T-helper 1 cell treated with Interleukin-12 subunit alpha and Interleukin-12 subunit beta and Interleukin-4 antibody, amounts not matched to agents 30 ng/mL and 1 ng/mL, for 36 hours (primary cell): ENCODE results near the gene NDST1. TPM values are rescaled to one million over a fixed set of nuclear protein-coding genes. Genes with fewer than 3 reads are reported as not detected.

ENCODE experiments used
- intact Hi-C: fragments of 100-400 bp; cut with micrococcal nuclease; formaldehyde crosslinking; loops from one replicate; pipeline ENCODE4 v1.15.1; 2024
- total RNA-seq: library from RNA; stranded (reverse); gene quantifications from 2 replicates; pipeline ENCODE4 v1.2.3, GENCODE V29; 2022

Gene NDST1
- total RNA-seq, 1 donor from 2014 or later = 0.49 TPM

GRCh38 chr5:150541397-150541675 lies 33.4 kb downstream of the NDST1 start:
- intact Hi-C loops = no loop called here

- intact Hi-C loops = no loop called here
These were observed 34.0 kb downstream of the NDST1 start for GRCh38 chr5:150541895-150542294.

DNA sequence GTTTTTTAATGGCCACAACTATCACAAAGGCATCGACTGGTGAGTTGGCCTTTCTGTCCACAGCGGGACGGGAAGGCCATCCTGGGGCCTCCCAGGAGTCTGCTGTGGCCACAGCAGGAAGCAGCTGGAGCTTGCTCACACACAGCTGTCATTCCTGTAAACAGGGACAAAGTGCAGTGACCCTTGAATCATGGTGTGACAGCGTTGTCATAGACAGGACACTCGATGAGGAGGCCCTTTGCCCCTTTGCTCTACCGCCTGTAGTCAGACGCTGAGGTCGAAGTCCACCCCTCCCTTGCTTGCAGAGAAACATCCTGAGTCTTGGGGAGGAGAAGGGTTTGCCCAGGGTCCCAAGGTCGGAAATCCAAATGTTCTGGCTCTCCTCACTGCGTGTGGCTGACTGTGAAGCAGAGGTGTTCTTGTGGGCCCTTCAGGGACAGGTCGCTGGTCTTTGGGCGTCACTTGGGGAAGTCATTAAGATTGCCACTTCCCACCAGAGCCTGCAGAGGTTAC lies 35.1 kb downstream of the NDST1 start:
- intact Hi-C loops = no loop called here

DNA sequence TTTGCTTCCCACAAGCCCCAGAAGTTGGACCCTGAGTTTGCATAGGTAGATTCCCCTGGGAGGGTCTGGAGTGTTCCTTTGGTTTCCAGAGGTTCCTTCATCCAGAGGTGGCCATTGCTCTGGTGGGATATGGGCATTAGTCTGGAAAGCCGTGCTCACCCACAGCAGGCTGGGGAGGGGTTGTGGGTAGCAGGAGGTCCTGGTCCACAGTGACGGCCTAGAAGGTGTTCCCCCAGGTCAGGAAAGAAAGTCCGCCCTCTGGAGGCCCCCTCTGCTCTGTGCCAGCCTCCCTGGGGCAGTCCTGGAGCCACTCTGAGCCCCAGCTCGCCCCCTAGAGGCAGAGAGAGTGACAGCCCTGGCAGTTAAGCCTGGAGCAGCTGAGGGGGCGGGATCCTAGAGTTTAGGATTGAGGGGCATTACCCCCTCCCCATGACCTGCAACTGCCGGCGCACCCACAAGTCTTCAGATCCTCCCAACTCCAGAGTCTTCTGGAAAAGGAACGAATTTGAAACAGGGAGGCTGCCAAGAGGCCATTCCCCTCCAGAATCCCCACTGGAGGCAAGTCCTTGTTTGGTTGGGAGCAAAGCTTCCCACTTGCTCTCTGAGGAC lies 36.8 kb downstream of the NDST1 start:
- intact Hi-C loops = loop anchor here (1.0 kb wide), 1 partner anchor 85 kb away; no protein-coding TSS in a partner anchor

DNA sequence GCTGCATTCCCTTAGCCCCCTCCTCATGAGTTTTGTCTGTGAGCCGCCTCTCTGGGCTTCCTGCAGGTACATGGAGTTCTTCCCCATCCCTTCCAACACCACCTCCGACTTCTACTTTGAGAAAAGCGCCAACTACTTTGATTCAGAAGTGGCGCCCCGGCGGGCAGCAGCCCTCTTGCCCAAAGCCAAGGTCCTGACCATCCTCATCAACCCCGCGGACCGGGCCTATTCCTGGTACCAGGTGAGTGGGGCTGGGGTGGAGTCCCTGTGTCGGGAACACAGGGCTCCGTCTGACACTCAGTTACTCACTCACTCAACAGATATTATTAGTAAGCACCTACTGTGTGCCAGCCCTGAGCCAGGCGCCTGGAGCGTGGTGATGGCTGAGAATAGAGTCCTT lies 37.3 kb downstream of the NDST1 start:
- intact Hi-C loops = no loop called here

GRCh38 chr5:150548123-150548522 lies 40.2 kb downstream of the NDST1 start:
- intact Hi-C loops = no loop called here

DNA sequence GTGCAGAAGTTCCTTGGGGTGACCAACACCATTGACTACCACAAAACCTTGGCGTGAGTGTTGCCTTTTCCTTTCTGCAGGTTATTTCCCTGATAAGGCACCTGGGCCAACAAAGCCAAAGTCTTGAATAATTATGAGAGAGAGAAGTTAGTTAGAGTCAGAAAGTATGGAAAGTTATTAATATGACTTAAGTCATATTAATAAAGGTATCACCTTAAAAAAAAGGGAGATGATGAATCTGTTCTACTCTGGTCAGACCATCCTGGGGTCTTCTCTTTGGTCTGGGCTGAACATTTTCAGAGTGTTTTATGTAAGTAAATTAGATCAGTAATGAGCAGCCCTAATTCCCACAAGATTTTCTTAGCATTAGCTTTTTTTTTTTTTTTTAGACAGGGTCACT lies 41.8 kb downstream of the NDST1 start:
- intact Hi-C loops = no loop called here

DNA sequence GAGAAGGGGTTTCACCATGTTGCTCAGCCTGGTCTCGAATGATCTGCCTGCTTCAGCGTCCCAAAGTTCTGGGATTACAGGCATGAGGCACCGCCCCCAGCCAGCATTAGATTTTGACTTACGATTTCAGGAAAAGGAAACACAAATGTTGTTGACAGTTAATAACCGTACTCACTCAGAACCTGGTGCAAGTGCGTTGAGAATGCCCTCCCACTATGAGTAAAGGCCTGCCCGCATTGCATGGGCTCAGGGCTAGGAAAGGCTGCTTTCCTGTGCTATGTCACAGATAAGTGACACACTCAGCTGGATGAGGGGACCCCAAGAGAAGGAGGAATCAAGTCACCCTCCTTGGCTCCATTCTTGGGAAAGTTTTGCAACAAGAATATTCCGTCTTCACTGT lies 42.4 kb downstream of the NDST1 start:
- intact Hi-C loops = no loop called here

DNA sequence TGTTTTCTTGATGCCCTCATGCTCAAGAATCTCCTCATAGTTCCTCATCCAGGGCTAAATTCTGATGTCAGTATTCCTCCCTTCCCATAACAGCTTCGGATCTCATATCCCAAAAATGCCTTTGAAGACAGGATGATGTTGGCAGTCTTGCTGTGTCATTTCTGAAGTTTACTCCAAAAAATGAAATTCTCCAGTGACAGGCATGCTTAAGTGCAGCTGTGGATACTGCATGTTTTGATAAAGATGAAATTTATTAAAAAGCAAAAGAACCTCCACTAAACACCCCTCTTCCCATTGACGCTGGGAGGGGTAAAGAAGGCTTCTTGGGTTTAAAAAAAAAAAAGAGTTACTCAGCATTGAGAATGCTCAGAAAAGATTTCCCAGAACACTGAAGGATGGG lies 43.1 kb downstream of the NDST1 start:
- intact Hi-C loops = no loop called here

- intact Hi-C loops = no loop called here
These were observed 45.5 kb downstream of the NDST1 start for GRCh38 chr5:150553402-150553801.

DNA sequence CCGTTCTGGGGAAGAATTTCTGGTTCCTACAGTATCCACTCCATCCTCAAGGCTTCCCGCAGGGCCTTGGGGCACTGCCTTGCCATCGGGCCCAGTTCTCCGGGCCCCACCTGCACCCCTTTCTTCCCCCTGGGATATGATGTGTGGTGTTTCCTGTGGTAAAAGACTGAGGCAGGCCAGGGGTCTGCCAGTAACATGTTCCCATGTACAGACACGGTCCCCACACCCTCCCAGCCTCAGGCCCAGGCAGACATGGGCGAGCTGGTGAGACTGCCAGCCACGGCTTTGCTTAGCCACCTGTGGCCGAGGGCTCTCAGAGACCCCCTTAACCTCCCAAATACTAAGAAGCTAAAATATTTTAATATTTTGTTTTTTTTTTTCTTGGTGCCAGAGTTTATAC lies 46.0 kb downstream of the NDST1 start:
- intact Hi-C loops = no loop called here

GRCh38 chr5:150554857-150555256 lies 46.9 kb downstream of the NDST1 start:
- intact Hi-C loops = no loop called here

GRCh38 chr5:150556106-150556505 lies 48.2 kb downstream of the NDST1 start:
- intact Hi-C loops = no loop called here

DNA sequence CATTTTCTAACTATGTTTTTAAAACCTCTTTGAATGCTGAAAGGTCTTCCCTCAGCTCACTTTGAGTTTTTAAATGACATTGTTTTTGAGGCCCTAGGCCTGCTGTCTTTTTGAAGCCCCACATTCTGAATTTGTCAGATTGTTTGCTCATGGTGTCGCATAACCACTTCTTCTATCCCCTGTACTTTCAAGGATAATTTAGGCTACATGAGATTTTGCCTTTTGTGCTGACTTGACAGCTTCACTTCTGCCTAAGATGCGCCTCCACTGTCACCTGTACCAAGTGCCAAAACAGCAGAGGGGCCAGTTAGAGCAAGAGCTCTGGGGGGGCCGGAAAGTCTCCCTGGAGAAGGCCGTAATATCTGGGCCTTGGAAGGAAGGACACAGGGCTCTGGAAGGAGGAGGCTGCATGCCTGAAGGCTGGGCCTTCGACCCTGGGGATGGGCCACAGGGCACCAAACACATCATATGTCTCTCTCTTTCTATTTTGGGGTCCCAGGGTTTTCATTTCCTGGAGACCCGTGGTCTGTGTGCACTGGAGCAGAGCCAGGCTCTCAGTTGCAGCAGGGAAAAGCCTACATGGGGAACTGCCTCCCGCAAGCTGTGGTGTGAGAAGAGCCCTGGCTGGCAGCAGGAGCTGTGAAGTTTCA lies 49.1 kb downstream of the NDST1 start:
- intact Hi-C loops = no loop called here

DNA sequence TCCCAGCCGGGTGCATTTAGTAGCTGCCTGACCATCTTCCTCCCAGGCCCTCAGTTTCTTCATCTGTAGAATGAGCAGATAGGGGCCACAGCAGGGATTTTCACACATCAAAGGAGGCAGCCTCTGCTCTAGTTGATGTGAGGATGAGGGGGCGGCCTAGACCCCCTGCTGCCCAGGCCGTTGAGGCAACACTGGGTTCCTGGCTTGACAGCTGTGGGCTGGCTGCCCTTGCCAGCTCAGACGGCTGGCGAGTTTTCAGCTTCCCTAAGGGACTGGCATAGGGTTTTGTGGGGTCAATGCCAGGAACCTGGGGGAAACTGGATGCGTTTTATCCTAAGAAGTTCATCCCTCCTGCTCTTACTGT lies 49.6 kb downstream of the NDST1 start:
- intact Hi-C loops = no loop called here

DNA sequence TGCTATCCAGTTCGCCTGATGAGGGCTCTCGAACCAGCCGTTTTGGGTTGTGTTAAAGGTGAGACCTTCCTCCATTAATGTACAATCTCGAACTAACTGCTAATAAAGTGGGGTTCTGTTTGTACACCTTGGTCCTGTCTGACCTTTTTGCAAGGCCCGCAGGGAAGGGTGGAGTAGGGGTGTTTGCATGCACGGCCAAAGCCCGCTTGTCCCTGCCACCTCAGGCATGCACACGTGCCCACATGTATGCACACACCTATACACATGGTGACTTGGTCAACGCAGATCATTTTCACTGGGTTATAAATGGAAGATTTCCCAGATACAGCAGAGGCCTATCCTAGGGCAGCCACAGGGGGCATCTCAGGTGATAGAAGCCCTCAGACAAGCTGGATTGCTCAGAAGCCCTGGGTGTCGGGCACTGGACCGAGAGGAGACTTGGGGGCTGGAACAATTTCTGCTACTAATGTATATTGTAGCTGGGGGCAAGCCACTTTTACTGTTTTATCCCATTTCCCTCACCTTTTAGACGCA lies 50.2 kb downstream of the NDST1 start:
- intact Hi-C loops = no loop called here

DNA sequence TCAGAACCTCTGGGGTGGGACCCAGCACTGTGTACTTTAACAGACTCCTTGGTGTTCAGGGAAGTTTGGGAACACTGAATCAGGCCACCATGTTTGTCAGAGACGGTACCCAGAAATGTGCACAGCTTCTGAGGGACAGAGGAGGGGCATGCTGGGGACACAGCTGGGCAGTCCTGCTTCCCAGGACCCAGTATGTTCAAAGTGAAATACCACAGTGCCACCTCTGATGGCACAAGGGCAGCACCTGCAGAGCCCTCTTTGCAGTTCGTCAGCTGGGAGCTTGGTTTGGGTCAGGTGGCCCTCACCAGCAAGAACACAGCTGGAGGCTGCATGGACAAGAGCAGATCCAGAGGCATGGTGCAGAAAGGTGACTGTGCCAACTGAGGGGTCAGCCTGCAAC lies 51.2 kb downstream of the NDST1 start:
- intact Hi-C loops = no loop called here

GRCh38 chr5:150559701-150560100 lies 51.8 kb downstream of the NDST1 start:
- intact Hi-C loops = loop anchor here (2.0 to 10.0 kb wide), 7 partner anchors 141 to 1215 kb away; partner anchors contain the start of genes DCTN4, G3BP1, RBM22 and SLC36A1

DNA sequence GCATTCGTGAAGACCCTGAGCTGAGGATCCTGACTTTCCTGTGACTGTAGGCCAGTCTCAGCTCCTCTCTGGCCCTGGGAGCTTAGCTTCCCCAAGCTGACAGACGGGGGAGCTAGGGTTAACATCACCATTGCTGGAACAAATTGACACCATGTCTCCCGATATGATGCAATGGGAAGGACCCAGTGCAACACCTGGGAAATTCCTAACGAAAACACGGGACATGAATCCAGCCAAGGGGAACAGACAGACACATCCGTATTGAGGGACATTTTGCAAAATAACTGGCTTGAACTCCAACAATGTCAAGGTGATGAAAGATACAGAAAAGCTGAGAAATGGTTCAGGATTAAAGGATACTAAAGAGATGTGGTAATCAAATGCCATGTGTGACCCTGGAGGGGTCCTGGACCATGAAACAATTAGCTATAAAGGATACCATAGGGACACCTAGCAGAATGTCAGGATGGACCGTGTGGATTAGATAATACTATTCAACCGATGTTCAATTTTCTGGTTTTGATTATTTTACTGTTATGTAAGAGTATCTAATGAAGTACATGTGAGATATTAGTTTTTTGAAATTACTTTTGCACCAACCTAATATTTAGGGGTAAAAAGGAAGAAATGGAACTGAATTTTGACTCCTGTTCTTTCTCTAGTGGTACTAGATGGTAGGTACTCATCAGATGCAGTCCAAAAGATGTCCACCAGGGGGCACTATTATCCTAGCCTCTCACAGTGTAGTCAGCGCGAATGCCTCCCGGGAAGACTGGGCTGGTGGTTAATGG lies 52.7 kb downstream of the NDST1 start:
- intact Hi-C loops = loop anchor here (1.0 to 10.0 kb wide), 13 partner anchors 96 to 1214 kb away; partner anchors contain the start of genes DCTN4, G3BP1, RBM22 and SLC36A1

DNA sequence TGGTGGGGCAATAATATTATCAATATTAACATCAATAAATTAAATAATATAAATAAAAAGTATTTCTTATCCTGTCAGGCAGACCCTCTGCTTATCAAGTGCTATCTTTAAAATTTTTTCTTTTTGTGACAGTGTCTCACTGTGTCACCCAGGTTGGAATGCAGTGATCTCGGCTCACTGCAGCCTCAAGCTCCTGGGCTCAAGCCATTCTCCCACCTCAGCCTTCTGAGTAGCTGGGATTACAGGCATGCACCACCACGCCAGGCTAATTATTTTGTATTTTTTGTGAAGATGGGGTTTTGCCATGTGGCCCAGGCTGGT lies 53.2 kb downstream of the NDST1 start:
- intact Hi-C loops = loop anchor here (1.0 to 10.0 kb wide), 13 partner anchors 95 to 1214 kb away; partner anchors contain the start of genes DCTN4, G3BP1, RBM22 and SLC36A1

- intact Hi-C loops = loop anchor here (1.0 to 10.0 kb wide), 13 partner anchors 95 to 1213 kb away; partner anchors contain the start of genes DCTN4, G3BP1, RBM22 and SLC36A1
These were observed 53.8 kb downstream of the NDST1 start for GRCh38 chr5:150561571-150562275.
